NOMO-1 treated with DMSO at 0.1 percent for 48 hours (cell line): Measurements from ENCODE around the gene TESK2.
A peak's percentile ranks its signal among the peaks of the same experiment; 100 is the strongest.
"Not testable (repeated sequence)": the region's sequence is repeated elsewhere in the genome, so short reads cannot be mapped to it uniquely, and the experiment has no call there.

Experiments used
- DNase-seq: peaks from one replicate; lab custom pipeline; 2025; ENCODE audit not compliant: unreplicated experiment; lab: John Stamatoyannopoulos, UW

The TESK2 gene

GRCh38 chr1:45510972-45511527 lies 20.1 kb upstream of the TESK2 start:
- no peak for DNase-seq

DNA sequence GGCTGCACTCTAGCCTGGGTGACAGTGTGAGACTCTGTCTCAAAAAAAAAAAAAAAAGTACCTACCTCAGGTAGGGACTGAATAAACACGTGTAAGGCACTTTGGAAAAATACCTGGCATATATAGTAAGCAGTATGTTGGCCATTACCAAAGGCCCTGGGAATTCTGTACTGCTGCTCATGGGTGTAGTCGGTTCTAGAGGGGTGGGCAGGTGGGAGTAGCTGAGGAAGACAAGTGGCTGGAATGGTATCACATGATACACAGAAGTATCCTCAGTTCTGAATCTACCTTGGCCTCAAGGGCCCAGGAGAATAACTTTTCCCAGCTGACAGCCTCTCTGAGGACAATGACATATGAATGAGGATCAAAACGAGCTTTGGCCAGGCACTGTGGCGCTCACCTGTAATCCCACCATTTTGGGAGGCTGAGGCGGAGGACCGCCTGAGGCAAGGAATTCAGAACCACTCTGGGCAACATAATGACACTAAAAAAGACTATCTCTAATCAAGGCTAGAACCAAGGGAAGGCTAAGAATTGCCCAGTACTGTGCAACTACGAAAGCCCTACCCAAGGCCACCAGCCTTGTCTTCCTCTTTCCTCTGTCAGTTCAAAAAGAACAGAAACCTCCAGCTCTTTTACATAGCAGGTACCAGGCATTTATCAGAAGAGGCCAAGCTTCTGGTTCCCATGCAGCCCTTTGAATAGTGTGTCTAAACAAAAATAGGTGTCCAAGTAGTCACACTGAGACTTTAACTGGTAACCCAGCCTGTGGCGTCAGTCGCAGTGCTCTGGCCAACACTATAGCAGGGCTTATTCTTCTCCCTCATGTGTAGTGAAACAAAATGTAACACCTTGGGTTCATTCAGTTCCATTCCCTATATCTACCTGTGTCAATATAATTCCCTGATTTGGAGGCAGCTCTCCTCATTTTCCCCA lies 19.3 kb upstream of the TESK2 start:
- no peak for DNase-seq

DNA sequence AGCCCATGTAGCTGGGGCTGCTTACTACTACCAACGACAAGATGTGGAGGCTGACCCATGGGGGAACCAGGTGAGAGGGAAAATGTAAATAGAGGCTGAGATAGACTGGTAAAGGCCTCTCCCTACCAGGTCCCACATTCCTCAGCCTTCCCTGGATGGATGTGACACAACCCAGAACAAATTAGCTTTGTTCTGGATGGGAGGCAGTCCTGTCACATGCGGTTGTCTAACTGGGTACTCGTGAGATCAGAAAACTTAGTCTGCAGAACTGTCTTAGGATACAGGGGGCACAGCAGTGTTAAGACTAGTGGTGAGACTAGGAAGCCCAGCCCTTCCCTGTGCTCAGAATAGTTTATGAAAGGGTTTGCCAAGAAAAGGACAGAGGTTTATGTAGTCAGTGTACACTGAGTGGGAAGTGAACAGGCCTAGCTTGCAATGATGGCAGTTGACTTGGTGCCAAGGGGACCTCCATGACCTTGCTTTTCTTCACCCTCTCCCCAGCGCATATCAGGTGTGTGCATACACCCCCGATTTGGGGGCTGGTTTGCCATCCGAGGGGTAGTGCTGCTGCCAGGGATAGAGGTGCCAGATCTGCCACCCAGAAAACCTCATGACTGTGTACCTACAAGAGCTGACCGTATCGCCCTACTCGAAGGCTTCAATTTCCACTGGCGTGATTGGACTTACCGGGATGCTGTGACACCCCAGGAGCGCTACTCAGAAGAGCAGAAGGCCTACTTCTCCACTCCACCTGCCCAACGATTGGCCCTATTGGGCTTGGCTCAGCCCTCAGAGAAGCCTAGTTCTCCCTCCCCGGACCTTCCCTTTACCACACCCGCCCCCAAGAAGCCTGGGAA lies 17.6 kb upstream of the TESK2 start:
- no peak for DNase-seq

DNA sequence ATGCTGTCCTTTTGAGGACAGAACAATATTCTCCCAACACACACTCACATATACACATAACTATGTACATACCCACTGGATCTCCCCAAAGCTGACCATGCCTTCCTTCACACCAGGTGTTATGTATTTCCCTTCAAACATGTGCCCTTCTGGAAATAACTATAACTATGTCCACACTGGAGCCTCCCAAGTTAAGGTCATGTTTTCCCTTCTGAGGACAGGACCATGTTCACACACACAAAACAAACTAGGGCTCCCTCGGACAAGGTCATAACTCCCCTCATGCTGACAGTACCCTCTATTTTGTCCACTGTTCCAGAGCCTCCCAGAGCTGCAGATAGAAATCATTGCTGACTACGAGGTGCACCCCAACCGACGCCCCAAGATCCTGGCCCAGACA lies 16.9 kb upstream of the TESK2 start:
- no peak for DNase-seq

GRCh38 chr1:45507195-45507594 lies 16.2 kb upstream of the TESK2 start:
- DNase-seq: no peak

- DNase-seq: no peak
Measured at GRCh38 chr1:45503462-45504360, 12.7 kb upstream of the TESK2 start.

DNA sequence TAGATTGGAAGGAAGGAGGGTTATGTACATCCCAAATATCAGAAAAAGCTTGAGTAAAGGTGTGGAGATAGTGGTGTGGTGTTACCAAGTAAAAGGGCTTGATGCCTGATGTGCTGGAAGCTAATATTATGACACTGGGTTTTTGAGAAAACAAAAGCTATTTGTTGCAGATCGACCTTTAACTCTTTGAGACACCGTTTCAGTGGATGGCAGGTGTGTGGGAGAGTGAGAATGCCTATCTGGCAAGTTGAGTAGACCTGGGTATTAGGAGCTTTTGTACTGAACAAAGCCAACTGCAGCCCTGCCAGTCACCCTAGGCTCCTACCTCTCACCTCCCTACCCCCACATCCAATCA lies 10.5 kb upstream of the TESK2 start:
- DNase-seq: no peak

GRCh38 chr1:45499415-45499769 lies 8.4 kb upstream of the TESK2 start:
- no peak for DNase-seq

DNA sequence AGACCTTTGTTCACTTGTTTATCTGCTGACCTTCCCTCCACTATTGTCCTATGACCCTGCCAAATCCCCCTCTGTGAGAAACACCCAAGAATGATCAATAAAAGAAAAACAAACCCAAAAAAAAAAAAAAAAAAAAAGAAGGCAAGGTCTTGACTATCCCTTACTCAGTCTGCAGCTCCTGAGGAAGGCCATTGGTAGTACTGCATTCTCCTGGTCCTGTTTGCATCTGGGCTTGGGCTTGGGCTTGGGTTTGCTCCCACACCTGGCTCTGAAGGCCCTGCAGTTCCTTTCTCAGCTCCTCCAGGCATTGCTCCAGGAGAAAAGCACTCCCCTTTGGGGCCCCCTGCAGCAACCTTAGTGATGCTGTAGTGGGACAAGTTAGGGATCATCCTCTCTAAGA lies 7.3 kb upstream of the TESK2 start:
- no peak for DNase-seq

- DNase-seq: peak; percentile 50
Measured at GRCh38 chr1:45493116-45493697, 2.2 kb upstream of the TESK2 start.

- no peak for DNase-seq
Measured at GRCh38 chr1:45492691-45493090, 1.7 kb upstream of the TESK2 start.

- DNase-seq: no peak
Measured at GRCh38 chr1:45491487-45492260, 711 bp upstream of the TESK2 start.

- DNase-seq: peak; percentile 37
Measured at GRCh38 chr1:45490121-45490625, 790 bp downstream of the TESK2 start.

GRCh38 chr1:45489379-45489778 lies 1.6 kb downstream of the TESK2 start:
- DNase-seq: not testable (repeated sequence)

GRCh38 chr1:45488666-45489377 lies 2.1 kb downstream of the TESK2 start:
- DNase-seq: peak; percentile 45

GRCh38 chr1:45485949-45486348 lies 5.0 kb downstream of the TESK2 start:
- DNase-seq: no peak

DNA sequence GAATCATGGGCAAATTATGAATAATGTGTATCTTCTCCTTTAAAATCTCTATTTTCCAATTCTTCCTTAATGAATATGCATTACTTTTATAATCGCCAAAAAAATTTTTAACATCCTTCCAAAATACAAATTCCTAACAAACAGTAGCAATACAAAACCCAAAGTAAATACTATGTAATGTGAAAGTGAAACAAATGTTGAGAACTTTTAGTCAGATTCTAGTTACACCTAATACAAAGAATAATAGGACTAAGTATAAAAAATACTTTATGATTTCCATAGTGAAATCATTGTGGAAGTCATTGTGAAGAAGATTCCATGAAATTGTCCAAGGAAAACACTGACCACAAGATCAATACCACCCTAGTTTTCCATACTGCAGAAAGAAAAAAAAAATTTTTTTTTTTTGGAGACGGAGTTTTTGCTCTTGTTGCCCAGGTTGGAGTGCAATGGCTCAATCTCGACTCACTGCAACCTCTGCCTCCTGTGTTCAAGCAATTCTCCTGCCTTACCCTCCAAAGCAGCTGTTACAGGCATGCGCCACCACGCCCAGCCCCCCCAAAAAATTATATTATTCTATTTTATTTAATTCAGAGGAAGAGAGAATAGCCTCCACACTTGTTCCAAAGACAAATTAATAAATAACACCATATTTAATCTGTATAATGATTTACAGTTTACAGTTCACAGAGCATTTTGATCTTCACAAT lies 11.8 kb downstream of the TESK2 start:
- DNase-seq: no peak

GRCh38 chr1:45478121-45478814 lies 12.7 kb downstream of the TESK2 start:
- no peak for DNase-seq
